Choroid plexus epithelial cell (primary cell): ENCODE data around the gene PDCD10.

Experiments
- DNase-seq: peaks from one replicate; pipeline ENCODE4 v3.0.0-alpha.2; 2010; ENCODE audit warnings: low read depth
- H3K4me3 ChIP-seq: 2 replicates; pipeline ENCODE4 v1.5.1; 2011; ENCODE audit warnings: low read depth, mild to moderate bottlenecking, control low read depth, low read length, moderate library complexity
- CTCF ChIP-seq: conservative IDR thresholded peaks from 2 replicates; pipeline ENCODE4 v1.5.1; 2011; ENCODE audit warnings: low read depth, mild to moderate bottlenecking, control low read depth, inconsistent platforms, low read length, moderate library complexity

The PDCD10 gene

GRCh38 chr3:167691366-167691765 is 43.3 kb downstream of the PDCD10 start:
- no peak for TF ChIP-seq CTCF
- H3K4me3 ChIP-seq = no peak overlapping the region
- no peak for DNase-seq

- TF ChIP-seq CTCF = peak; percentile 63
- DNase-seq = peak; percentile 79
- no peak overlapping the region for H3K4me3 ChIP-seq
These were observed 50.2 kb downstream of the PDCD10 start for GRCh38 chr3:167684388-167684993.

- no peak overlapping the region for H3K4me3 ChIP-seq
- no peak for DNase-seq
- no peak for TF ChIP-seq CTCF
These were observed 55.2 kb downstream of the PDCD10 start for GRCh38 chr3:167679526-167679925.

GRCh38 chr3:167675848-167676247 is 58.8 kb downstream of the PDCD10 start:
- DNase-seq = no peak
- H3K4me3 ChIP-seq = no peak overlapping the region
- TF ChIP-seq CTCF = no peak

GRCh38 chr3:167673221-167673620 is 61.5 kb downstream of the PDCD10 start:
- no peak for DNase-seq
- no peak overlapping the region for H3K4me3 ChIP-seq
- no peak for TF ChIP-seq CTCF

- H3K4me3 ChIP-seq = no peak overlapping the region
- no peak for DNase-seq
- no peak for TF ChIP-seq CTCF
These were observed 62.7 kb downstream of the PDCD10 start for GRCh38 chr3:167671878-167672427.

GRCh38 chr3:167669699-167670098 is 65.0 kb downstream of the PDCD10 start:
- no peak for TF ChIP-seq CTCF
- no peak for DNase-seq
- no peak overlapping the region for H3K4me3 ChIP-seq
